Purkinje cell (primary cell): ENCODE measurements around the gene MYB. TPM values are rescaled to one million over a fixed set of nuclear protein-coding genes. Genes with fewer than 3 reads are reported as not detected.

Experiments used
- polyA plus RNA-seq: library from polyadenylated mRNA; unstranded; fragments of >200 nt; fragmentation: Nextera tagmentation; gene quantifications from 2 replicates; pipeline ENCODE4 v1.2.1, GENCODE V29; 2014

The MYB gene
- polyA plus RNA-seq = 1.7 TPM in 1 of 2 replicates, not detected in the other

GRCh38 chr6:135180542-135181332, at the start of gene MYB:
Gene MYB, plus strand, starts transcription at chr6:135181308. Its CDS starts 206 bp downstream, at chr6:135181514.

Other genes starting within 250 kb of the MYB start
- 1.2 and 2.2 TPM in 2 replicates for gene ALDH8A1, start 231.2 kb upstream of the MYB start, polyA plus RNA-seq
- 92.5 and 139 TPM in 2 replicates for gene HBS1L, start 126.5 kb upstream of the MYB start, polyA plus RNA-seq